ENCODE measurements around the gene COL26A1. TPM values are rescaled to one million over a fixed set of nuclear protein-coding genes. Genes with fewer than 3 reads are reported as not detected.

Gene COL26A1
- total RNA-seq, 1 experiment from 2014 or later = 42.6 TPM

GRCh38 chr7:101521430-101521925 is 158.8 kb downstream of the COL26A1 start:
- Histone ChIP-seq H2BK120ac (ENCODE audit: low read depth, low read length, poor library complexity, severe bottlenecking) (no peak overlapping the region), H3K27me3 (ENCODE audit: insufficient read depth, low read length) (no peaks in the 10 kb centered on the region), H3K4ac (ENCODE audit: low read depth, low read length) (no peak overlapping the region), H3K4me2 (ENCODE audit: insufficient read depth, insufficient read length, low read length) (no peak overlapping the region), H3K14ac (ENCODE audit: insufficient read depth, low read length) (no peak overlapping the region), H2BK5ac (ENCODE audit: insufficient read length, low read length) (no peak overlapping the region), H3K56ac (ENCODE audit: insufficient read length, low read depth, low read length) (no peak overlapping the region), H3K9me3 (ENCODE audit: control insufficient read depth, low read depth, low read length) (no peaks in the 10 kb centered on the region), H4K20me1 (ENCODE audit: control insufficient read depth, insufficient read depth, insufficient read length) (no peaks in the 10 kb centered on the region), H3K79me2 (ENCODE audit: insufficient read depth, low read length) (no peaks in the 10 kb centered on the region), H2AK5ac (ENCODE audit: insufficient read length, low read length) (no peak overlapping the region), H3K9ac (ENCODE audit: extremely low read depth, insufficient read length, low read length) (no peak overlapping the region), H4K5ac (ENCODE audit: insufficient read length, low read depth, low read length) (no peak overlapping the region), H2BK15ac (ENCODE audit: low read depth, low read length) (no peak overlapping the region), H3K27ac (ENCODE audit: insufficient read length, low read depth, low read length) (no peak overlapping the region), H2AFZ (ENCODE audit: low read length) (no peak overlapping the region), H3K4me1 (ENCODE audit: insufficient read depth, low read length) (no peaks in the 10 kb centered on the region), H4K91ac (ENCODE audit: insufficient read length, low read depth, low read length) (no peak overlapping the region), H3K18ac (ENCODE audit: insufficient read length, low read depth, low read length) (no peak overlapping the region), H3K79me1 (ENCODE audit: insufficient read depth, low read depth, low read length, poor library complexity, severe bottlenecking) (no peaks in the 10 kb centered on the region), H2BK20ac (ENCODE audit: low read depth, low read length, poor library complexity, severe bottlenecking) (no peak overlapping the region), H4K8ac (replicated peaks; ENCODE audit: insufficient read length, low read depth, low read length) (no peak overlapping the region), H3T11ph (ENCODE audit: low read length) (no peak overlapping the region), H3K23me2 (ENCODE audit: insufficient read length, low read depth, low read length, poor library complexity, severe bottlenecking) (no peaks in the 10 kb centered on the region), H2BK12ac (ENCODE audit: insufficient read length, low read depth, low read length) (no peak overlapping the region), H3K23ac (ENCODE audit: insufficient read length, low read depth, low read length) (no peak overlapping the region)
- H3K27ac Mint-ChIP-seq = no peak overlapping the region
- H3K4me1 Mint-ChIP-seq = peaks cover 9 to 14% of the 10 kb centered on the region in 2 experiments
- H3K4me3 Mint-ChIP-seq = no peak overlapping the region
- DNase-seq = no peak
- H3K36me3 Mint-ChIP-seq (ENCODE audit: insufficient read depth in 1 of 3, low read depth in 3 of 3) = peaks cover under 1 to 7% (median 3%) of the 10 kb centered on the region in 3 experiments; a peak in 4 of 7 replicates
- peaks cover 6% of the 10 kb centered on the region for H3K27me3 Mint-ChIP-seq (ENCODE audit: low read depth)
- no peaks in the 10 kb centered on the region for H3K9me3 Mint-ChIP-seq
- TF ChIP-seq, protein P1, sequence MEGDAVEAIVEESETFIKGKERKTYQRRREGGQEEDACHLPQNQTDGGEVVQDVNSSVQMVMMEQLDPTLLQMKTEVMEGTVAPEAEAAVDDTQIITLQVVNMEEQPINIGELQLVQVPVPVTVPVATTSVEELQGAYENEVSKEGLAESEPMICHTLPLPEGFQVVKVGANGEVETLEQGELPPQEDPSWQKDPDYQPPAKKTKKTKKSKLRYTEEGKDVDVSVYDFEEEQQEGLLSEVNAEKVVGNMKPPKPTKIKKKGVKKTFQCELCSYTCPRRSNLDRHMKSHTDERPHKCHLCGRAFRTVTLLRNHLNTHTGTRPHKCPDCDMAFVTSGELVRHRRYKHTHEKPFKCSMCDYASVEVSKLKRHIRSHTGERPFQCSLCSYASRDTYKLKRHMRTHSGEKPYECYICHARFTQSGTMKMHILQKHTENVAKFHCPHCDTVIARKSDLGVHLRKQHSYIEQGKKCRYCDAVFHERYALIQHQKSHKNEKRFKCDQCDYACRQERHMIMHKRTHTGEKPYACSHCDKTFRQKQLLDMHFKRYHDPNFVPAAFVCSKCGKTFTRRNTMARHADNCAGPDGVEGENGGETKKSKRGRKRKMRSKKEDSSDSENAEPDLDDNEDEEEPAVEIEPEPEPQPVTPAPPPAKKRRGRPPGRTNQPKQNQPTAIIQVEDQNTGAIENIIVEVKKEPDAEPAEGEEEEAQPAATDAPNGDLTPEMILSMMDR (conservative IDR thresholded peaks at IDR 0.05) = no peak
- no CpG with 5 or more reads among the region's 5 CpGs for WGBS (ENCODE audit: extremely low coverage, insufficient read length, low lambda C conversion rate)
